GM12892 (cell line): Measurements from ENCODE around the gene CHKA.
A peak's percentile ranks its signal among the peaks of the same experiment; 100 is the strongest.

Source experiments
- DNase-seq: peaks from one replicate; pipeline ENCODE4 v3.0.0; 2011; ENCODE audit not compliant: insufficient read length
- FAIRE-seq: peaks from 2 replicates; lab custom pipeline; 2011; peaks lifted over from hg19 to GRCh38; lab: Jason Lieb, UNC
- POLR2A ChIP-seq: IDR thresholded peaks from 2 replicates; pipeline ENCODE4 v1.6.1; 2011; ENCODE audit warnings: low read depth, low read length, control low read depth
- POLR2AphosphoS5 ChIP-seq: IDR thresholded peaks from 2 replicates; pipeline ENCODE4 v1.6.1; 2011; ENCODE audit warnings: low read depth, low read length, control low read depth
- TAF1 ChIP-seq: IDR thresholded peaks from 2 replicates; pipeline ENCODE4 v1.6.1; 2011; ENCODE audit warnings: low read depth, mild to moderate bottlenecking, control low read depth, low read length, borderline replicate concordance

The CHKA gene

DNA sequence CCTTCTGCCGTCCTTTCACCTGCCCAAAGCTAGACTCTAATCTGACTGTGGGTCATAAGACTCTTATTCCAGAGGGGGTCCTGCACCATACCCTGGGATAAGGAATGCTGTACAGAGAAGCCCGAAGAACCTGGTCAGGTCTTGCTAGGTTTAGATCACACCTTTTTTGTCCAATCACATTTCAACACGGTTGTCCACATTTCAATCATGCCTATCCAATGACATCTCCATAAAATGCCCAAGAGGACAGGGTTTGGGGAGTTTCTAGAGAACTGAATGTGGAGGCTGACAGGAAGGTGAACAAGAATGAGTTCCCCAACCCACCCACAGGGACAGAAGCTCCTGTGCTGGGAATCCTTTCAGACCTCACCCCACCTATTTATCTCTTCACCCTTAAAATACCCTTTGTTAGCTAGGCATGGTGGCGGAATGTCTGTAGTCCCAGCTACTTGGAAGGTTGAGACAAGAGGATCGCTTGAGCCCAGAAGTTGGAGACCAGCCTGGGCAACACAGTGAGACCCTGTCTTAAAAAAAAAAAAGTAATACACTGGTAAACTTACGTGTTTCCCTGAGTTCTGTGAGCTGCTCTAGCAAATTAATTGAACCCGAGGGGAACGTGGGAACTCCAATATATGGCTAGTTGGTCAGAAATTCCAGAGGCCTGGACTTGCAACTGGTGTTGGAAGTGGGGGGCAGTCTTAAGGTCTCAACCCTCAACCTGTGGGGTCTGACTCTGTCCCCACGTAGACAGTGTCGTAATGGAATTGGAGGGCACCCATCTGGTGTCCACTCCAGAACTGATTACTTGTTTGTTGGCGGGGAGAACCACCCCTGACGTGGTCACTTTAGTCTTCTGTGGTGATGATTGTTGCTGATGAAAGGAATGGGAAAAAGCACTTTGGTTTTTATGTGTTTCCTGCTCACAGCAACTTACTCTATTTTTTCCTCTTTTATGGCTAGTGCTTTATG is 64.6 kb downstream of the CHKA start:
- no peak for TF ChIP-seq POLR2A
- TF ChIP-seq POLR2AphosphoS5, result no peak
- TF ChIP-seq TAF1, result no peak
- FAIRE-seq, result no peak

DNA sequence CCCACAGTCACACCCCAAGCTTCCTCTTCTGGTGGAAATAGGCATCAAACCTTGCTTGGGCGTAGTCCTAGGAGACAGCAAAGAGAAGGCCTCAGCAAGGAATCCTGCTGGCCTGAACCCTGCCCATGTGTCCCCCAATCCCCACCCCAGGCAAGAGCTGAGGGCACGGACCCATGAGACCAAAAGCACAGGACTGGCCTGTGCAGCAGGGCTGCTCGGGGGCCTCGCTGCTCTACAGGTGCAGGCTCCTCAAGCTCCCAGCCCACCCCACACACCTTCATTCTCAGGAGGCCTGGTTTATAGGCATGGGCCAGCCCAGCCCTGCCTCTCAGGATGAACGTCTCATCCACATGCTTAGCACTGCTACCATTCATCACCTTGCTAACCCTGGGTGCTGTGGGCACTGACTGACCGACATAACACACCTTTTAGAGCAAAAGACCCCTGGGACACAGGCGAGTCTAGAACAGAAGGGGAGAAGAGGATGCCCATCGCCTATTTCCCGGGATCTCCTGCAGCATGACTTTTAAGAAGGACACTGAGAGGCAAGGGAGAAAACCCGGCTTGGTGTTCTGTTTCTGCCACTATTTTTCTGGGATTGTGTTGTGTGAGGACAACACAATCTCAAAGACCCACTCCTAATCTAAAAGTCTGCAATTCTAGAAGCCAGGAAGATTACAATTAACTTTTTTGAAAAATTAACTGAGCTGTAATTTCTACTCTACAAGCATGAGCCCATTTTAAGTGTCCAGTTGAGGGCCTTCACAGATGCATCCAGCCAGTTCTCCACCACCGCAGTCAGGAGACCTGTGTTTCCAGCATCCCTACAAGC is 67.0 kb downstream of the CHKA start:
- no peak for FAIRE-seq
- TF ChIP-seq POLR2AphosphoS5 (peak; percentile 43; the same call in 1 of the 2 replicates), TAF1 (no peak), POLR2A (peak; percentile 48; the same call in 1 of the 2 replicates)
- DNase-seq, result no peak

More for the DNA sequence above, 64.6 kb downstream of the CHKA start:
- no peak for DNase-seq

DNA sequence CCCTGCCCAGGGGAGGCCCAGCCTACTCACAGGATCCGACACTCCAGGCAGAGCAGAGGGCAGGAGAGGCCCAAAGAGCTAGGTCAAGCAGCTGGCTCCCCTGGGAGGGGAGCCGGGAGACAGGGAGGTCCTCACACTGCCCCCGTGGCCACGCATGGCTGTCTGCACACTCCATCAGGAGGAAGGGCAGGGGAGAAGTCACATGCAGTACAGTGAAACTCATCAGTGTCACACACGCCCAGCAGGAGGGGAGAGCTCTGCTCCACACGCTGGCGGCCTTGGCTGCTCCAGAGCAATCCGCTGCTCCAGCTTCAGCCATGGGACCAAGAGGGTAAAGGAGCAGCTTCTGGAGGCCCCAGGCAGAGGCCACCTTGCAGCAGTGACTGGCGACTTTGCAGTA is 68.1 kb downstream of the CHKA start:
- FAIRE-seq (no peak), DNase-seq (no peak)
- TF ChIP-seq TAF1, result no peak
- peak; percentile 74; the same call in 1 of the 2 replicates for TF ChIP-seq POLR2AphosphoS5
- no peak; the same call in 1 of the 2 replicates for TF ChIP-seq POLR2A

GRCh38 chr11:68052137-68052873 is 68.9 kb downstream of the CHKA start:
- TF ChIP-seq POLR2A (no peak), POLR2AphosphoS5 (no peak; the same call in 1 of the 2 replicates), TAF1 (no peak)
- FAIRE-seq, result no peak
- no peak for DNase-seq

- DNase-seq (no peak), FAIRE-seq (no peak)
- TF ChIP-seq POLR2A (no peak), POLR2AphosphoS5 (no peak), TAF1 (no peak)
Measured at GRCh38 chr11:68051191-68052136, 69.7 kb downstream of the CHKA start.

- FAIRE-seq (no peak), DNase-seq (no peak)
- TF ChIP-seq POLR2A, result no peak
- no peak for TF ChIP-seq POLR2AphosphoS5
- no peak for TF ChIP-seq TAF1
Measured at GRCh38 chr11:68050371-68050841, 70.8 kb downstream of the CHKA start.

- no peak for FAIRE-seq
- DNase-seq, result no peak
- no peak; the same call in 1 of the 2 replicates for TF ChIP-seq POLR2A
- TF ChIP-seq TAF1, result no peak
Measured at GRCh38 chr11:68049509-68050370, 71.4 kb downstream of the CHKA start.

DNA sequence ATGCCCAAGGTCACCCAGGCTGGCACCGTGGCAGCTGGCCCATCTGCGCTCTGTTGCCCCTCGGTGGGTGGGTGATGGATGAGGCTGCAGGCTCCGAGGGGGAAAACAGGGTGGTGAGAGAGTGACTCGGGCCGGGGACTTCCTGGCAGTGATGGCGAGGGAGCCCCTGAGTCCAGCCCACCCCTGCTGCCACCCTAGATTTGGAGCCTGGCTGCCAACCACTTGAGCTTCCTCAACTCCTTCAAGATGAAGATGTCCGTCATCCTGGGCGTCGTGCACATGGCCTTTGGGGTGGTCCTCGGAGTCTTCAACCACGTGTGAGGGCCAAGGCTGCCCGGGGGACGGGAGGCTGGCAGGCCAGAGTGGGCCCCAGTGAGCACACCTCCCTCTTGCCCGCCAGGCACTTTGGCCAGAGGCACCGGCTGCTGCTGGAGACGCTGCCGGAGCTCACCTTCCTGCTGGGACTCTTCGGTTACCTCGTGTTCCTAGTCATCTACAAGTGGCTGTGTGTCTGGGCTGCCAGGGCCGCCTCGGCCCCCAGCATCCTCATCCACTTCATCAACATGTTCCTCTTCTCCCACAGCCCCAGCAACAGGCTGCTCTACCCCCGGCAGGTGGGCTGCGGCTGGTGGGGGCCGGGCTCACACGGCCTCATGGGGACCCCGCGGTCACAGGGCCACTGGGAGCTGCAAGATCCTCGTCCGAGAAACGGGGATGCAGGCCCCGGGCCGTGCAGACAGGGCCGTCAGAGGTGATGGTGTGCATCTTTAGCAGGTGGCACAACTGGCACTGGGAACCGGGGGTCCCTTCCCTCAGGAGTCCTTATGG is 72.3 kb downstream of the CHKA start:
- DNase-seq (no peak), FAIRE-seq (no peak)
- TF ChIP-seq POLR2AphosphoS5 (no peak), POLR2A (no peak), TAF1 (no peak)
